Glutamatergic neuron (in vitro differentiated cells): ENCODE data around the gene ABCC8. TPM values are rescaled to one million over a fixed set of nuclear protein-coding genes. Genes with fewer than 3 reads are reported as not detected.

ENCODE experiments used
- DNase-seq: peaks from one replicate; pipeline ENCODE4 v3.0.0; 2022
- H3K27ac Mint-ChIP-seq: one replicate; pipeline ENCODE4 v1.8.0; 2020; ENCODE audit warnings: mild to moderate bottlenecking, mixed read lengths, inconsistent platforms; ENCODE audit not compliant: unreplicated experiment
- H3K27me3 Mint-ChIP-seq: one replicate; pipeline ENCODE4 v1.8.0; 2020; ENCODE audit warnings: mild to moderate bottlenecking, moderate library complexity, mixed read lengths, inconsistent platforms; ENCODE audit not compliant: unreplicated experiment
- H3K36me3 Mint-ChIP-seq: one replicate; pipeline ENCODE4 v1.8.0; 2020; ENCODE audit warnings: mild to moderate bottlenecking, mixed read lengths, inconsistent platforms; ENCODE audit not compliant: unreplicated experiment
- H3K4me1 Mint-ChIP-seq: one replicate; pipeline ENCODE4 v1.8.0; 2020; ENCODE audit warnings: mild to moderate bottlenecking, low read depth, mixed read lengths, inconsistent platforms; ENCODE audit not compliant: unreplicated experiment
- H3K4me3 Mint-ChIP-seq: one replicate; pipeline ENCODE4 v1.8.0; 2020; ENCODE audit warnings: mild to moderate bottlenecking, mixed read lengths, inconsistent platforms; ENCODE audit not compliant: unreplicated experiment
- H3K9me3 Mint-ChIP-seq: one replicate; pipeline ENCODE4 v1.8.0; 2020; ENCODE audit warnings: mild to moderate bottlenecking, moderate library complexity, mixed read lengths, inconsistent platforms; ENCODE audit not compliant: unreplicated experiment
- total RNA-seq: library from RNA; stranded (reverse); fragmentation: NEBNext Ultra II Directional; extraction: Animal tissue kit (Norgen Biotek cat#: 25700); gene quantifications from one replicate; pipeline ENCODE4 v1.2.1, GENCODE V29; 2021; ENCODE audit not compliant: unreplicated experiment
- TF ChIP-seq, protein P1 (sequence below): fragments of 200-600 bp; sonication (generic); IDR thresholded peaks from one replicate; pipeline ENCODE4 v1.5.0; 2021; ENCODE audit not compliant: partially characterized antibody, unreplicated experiment

The ABCC8 gene
- total RNA-seq, 1 donor from 2014 or later, result 5.7 TPM

DNA sequence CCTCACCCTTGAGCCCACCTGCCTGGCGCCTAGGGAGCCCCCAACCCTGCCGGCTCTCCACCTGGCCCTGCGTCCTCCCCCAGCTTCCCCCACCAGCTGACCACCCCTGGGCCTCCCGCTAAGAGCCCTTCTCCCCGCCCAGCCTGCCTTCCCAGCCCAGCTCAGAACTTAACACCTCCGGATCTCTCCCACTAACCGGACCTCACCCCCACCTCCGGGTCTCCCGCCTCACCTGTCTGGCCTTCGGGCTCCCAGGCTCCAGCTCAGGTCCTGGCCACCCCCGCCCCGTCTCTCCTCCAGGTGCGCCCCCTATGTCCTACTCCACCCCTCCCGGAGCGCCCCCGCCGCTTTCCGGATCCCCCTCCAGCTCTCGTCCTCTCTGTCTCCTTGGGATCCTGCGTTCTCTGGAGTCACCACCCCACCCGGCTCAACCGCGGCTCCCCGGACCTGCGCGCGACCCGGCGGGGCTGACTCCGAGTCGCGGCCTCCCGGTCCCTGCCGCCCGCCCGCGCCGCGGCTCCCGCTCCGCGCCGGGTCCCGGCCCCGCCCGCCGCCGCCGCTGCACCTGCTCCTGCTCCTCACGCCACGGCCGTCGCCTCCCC, 87.9 kb downstream of the ABCC8 start, which contains the start of gene KCNJ11:
KCNJ11 (minus strand) TSS at position 51 of the 602 bp plus-strand sequence. CDS start 568 bp downstream, outside the sequence.
- TF ChIP-seq, protein P1, sequence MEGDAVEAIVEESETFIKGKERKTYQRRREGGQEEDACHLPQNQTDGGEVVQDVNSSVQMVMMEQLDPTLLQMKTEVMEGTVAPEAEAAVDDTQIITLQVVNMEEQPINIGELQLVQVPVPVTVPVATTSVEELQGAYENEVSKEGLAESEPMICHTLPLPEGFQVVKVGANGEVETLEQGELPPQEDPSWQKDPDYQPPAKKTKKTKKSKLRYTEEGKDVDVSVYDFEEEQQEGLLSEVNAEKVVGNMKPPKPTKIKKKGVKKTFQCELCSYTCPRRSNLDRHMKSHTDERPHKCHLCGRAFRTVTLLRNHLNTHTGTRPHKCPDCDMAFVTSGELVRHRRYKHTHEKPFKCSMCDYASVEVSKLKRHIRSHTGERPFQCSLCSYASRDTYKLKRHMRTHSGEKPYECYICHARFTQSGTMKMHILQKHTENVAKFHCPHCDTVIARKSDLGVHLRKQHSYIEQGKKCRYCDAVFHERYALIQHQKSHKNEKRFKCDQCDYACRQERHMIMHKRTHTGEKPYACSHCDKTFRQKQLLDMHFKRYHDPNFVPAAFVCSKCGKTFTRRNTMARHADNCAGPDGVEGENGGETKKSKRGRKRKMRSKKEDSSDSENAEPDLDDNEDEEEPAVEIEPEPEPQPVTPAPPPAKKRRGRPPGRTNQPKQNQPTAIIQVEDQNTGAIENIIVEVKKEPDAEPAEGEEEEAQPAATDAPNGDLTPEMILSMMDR, result no peak
- DNase-seq, result no peak
- Mint-ChIP-seq H3K36me3 (no peaks in the 10 kb centered on the region), H3K27ac (no peak within 1 kb of the TSS), H3K27me3 (peaks cover 12% of the 10 kb centered on the region), H3K4me1 (peaks cover 5% of the 10 kb centered on the region), H3K4me3 (peak within 1 kb of the TSS; percentile 76), H3K9me3 (peaks cover 4% of the 10 kb centered on the region)

DNA sequence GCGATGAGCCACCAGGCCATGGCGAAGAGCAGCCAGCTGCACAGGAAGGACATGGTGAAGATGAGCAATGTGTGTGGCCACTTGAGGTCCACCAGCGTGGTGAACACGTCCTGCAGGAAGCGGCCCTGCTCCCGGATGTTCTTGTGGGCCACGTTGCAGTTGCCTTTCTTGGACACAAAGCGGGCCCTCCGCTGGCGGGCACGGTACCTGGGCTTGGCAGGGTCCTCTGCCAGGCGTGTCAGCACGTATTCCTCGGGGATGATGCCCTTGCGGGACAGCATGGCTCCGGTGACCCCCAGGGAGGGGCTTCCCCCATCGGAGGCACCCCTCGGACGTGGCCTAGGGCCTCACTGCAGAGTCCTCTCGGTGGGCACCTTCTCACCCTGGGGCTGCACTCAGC, 88.8 kb downstream of the ABCC8 start:
- TF ChIP-seq, protein P1, result no peak
- no peaks in the 10 kb centered on the region for H3K36me3 Mint-ChIP-seq
- no peak for DNase-seq
- H3K4me1 Mint-ChIP-seq, result peaks cover 5% of the 10 kb centered on the region
- H3K27me3 Mint-ChIP-seq, result peaks cover 12% of the 10 kb centered on the region
- peaks cover 4% of the 10 kb centered on the region for H3K9me3 Mint-ChIP-seq
- peak overlapping the region; percentile 49 for H3K4me3 Mint-ChIP-seq
- no peak overlapping the region for H3K27ac Mint-ChIP-seq

DNA sequence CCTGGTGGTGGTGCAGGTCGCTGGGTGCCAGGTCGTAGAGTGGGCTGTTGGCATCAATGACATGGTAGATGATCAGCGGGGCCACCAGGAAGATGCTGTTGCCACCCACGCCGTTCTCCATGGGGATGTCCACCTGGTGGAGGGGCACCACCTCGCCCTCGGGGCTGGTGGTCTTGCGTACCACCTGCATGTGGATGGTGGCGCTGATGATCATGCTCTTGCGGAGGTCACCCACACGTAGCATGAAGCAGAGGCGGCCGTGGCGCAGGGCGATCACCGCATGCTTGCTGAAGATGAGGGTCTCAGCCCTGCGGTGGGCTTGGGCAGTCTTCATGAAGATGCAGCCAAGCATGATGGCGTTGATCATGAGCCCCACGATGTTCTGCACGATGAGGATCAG, 89.4 kb downstream of the ABCC8 start:
- Mint-ChIP-seq H3K27ac (no peak overlapping the region), H3K27me3 (peaks cover 12% of the 10 kb centered on the region), H3K9me3 (peaks cover 4% of the 10 kb centered on the region), H3K4me1 (peaks cover 8% of the 10 kb centered on the region), H3K36me3 (no peaks in the 10 kb centered on the region), H3K4me3 (peak overlapping the region; percentile 49)
- DNase-seq, result no peak
- TF ChIP-seq, protein P1, result no peak

DNA sequence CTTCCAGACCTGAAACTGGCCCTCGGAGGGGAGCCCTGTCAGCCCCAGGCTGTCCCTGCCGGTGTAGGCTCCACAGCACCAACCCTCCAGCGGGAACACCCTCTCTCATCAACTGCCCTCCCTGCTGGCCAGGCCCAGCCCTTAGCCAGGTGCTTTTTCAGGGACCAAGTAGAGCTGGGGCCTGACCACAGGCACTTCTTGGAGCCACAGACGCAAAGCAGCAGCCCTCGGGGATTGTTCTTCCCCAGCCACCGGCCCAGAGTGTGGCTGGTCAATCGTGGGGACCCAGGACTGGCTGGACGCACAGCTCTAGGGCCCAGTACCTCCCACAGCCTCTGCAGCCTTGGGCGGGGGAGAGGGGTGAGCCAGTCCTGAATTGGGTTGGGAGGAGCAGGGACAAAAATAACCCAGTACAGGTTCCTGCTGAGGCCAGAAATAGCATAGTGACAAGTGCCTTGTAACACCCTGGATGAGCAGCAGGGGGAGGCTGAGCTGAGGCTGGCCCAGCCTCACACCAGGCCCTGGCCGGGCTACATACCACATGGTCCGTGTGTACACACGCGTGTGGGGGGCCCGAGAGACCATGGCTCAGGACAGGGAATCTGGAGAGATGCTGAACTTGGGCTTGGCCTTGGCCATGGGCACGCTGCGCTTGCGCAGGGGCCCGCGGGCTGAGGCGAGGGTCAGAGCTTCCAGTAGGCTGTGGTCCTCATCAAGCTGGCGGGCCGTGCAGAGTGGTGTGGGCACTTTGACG, 90.1 kb downstream of the ABCC8 start:
- H3K36me3 Mint-ChIP-seq, result no peaks in the 10 kb centered on the region
- no peak overlapping the region for H3K4me3 Mint-ChIP-seq
- peaks cover 14% of the 10 kb centered on the region for H3K27me3 Mint-ChIP-seq
- H3K27ac Mint-ChIP-seq, result no peak overlapping the region
- peaks cover 8% of the 10 kb centered on the region for H3K4me1 Mint-ChIP-seq
- TF ChIP-seq, protein P1, result peak; percentile 85
- H3K9me3 Mint-ChIP-seq, result peaks cover 4% of the 10 kb centered on the region
- peak; percentile 74 for DNase-seq

DNA sequence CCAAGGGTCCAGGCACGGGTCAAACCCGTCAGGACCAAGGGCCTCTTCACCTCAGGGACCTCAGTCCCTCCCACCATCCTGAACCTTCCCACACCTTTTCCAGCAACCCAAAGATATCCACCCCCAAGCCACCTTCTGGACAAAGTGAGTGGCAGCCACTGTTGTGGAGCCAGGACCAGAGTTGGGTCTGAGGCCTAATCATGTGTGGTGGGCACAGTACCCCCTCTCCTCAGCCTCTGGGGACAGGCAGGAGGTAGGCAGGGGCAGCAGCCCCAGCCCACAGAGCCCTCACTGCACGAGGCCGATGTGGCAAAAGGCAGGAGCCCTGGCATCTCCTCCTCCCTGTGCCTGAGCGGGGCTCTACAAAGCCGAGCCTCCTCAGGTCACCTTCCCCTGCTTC, 90.7 kb downstream of the ABCC8 start:
- TF ChIP-seq, protein P1, result no peak
- Mint-ChIP-seq H3K9me3 (peaks cover 2% of the 10 kb centered on the region), H3K4me3 (no peak overlapping the region), H3K27me3 (peaks cover 10% of the 10 kb centered on the region), H3K36me3 (no peaks in the 10 kb centered on the region), H3K4me1 (peaks cover 9% of the 10 kb centered on the region), H3K27ac (no peak overlapping the region)
- no peak for DNase-seq
